GM12801 (cell line): ENCODE results near the gene CDK14.

Experiments used
- TF ChIP-seq, protein P1 (sequence below): IDR thresholded peaks from one replicate; pipeline ENCODE4 v1.5.1; 2011; ENCODE audit warnings: control low read depth; ENCODE audit not compliant: insufficient read length; ENCODE audit errors: extremely low read depth

CDK14 gene

DNA sequence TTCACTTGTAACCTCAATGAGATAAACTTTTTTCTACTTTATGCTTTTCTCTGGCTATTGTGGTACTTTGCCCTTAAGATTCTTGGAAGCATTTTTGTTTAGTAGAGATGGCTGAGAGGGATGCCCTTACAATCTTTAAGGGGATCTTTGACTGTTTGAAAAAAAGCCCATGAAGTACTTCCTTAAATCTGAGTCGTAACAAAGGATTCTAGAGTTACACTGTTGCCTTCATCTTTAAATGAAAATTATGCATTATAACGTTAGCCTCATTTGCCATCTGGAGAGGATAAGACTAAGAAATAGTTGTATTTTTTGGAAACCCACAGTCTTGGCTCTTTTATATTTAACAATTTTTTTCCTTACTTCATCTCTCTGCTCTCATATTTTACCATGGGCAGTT, 630.3 kb downstream of the CDK14 start:
- TF ChIP-seq, protein P1, sequence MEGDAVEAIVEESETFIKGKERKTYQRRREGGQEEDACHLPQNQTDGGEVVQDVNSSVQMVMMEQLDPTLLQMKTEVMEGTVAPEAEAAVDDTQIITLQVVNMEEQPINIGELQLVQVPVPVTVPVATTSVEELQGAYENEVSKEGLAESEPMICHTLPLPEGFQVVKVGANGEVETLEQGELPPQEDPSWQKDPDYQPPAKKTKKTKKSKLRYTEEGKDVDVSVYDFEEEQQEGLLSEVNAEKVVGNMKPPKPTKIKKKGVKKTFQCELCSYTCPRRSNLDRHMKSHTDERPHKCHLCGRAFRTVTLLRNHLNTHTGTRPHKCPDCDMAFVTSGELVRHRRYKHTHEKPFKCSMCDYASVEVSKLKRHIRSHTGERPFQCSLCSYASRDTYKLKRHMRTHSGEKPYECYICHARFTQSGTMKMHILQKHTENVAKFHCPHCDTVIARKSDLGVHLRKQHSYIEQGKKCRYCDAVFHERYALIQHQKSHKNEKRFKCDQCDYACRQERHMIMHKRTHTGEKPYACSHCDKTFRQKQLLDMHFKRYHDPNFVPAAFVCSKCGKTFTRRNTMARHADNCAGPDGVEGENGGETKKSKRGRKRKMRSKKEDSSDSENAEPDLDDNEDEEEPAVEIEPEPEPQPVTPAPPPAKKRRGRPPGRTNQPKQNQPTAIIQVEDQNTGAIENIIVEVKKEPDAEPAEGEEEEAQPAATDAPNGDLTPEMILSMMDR = no peak

DNA sequence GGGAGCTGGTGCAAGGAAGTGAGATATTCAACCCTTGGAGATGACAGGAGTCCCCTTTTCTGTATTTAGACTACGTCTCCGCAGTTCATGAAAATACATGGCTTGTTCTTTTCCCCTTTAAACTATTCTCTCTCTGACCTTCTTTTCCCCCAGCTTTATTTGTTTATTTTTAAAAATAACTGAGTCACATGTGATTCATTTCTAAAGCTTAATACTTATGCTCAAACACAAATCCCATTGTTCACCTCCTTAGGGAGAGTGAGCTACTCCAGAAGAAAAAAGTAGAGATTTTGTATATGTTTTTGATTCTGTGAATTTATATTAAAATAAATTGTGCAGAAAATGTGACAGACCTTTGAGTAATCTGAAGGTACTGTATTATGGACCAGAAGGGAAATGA, 632.2 kb downstream of the CDK14 start:
- TF ChIP-seq, protein P1 = no peak

DNA sequence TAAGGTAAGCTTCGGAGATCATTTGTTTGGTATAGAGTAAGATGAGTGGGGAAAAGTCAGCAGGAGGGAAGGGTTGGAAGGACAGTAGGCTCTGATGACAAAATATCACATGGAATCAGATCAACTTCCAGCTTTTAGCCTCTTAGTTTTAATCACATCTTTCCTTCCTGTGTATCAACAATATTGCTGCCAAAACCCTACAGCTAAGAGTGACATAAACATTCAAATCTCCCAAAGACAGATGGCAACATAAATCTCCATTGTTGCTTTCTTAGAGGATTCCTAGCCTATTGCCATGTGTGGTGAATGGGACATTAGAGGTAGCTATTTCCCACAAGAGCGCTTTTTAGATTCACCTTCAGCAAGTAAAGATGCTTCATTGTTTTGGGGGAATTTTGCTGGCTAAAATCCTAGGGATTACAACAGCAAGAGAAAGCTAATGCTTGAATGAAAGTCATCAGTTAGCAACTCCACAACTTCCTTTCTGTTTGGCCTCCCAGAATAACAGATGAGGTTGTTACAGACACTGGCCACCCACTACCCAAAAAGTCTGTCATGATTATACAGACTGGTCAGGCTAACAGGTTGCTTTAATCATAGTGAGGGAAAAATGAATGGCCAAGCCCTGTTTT, 632.9 kb downstream of the CDK14 start:
- TF ChIP-seq, protein P1 = no peak

DNA sequence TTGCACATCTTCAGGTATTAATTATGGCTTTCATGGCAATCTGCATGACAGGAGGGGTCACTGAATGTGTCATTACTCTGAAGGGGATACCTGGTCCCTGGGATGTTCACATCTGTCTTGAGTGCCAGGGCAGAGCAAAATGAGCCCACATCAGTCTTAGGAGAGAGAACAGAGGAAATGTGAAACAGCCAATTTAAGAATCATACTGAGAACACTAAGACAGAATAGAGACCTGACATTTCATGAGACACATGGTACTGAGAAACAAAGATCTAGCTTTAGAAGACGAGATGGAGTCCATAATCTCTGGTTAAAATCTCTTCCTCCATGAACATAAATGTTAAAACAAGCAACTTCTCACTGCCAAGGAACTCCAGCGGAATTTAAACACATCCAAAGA, 634.0 kb downstream of the CDK14 start:
- TF ChIP-seq, protein P1 = no peak

DNA sequence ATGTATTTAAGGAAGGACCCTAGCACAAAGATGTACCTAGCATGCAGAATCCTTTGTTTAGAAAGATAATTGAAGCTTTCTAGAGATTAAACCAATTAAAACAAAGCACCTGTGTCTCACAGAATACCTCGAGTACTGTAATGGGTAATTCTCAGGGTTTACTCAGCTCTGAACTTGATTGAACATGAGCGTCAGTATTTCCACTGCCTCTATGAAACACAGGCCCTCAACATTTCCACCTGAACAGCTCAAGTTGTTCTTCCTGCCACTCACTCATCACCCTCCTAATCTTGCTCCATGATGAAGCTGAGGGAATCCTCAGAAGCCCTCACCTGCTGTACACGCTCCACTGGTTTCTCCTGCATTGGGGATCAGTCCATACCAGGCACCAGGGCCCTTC, 634.4 kb downstream of the CDK14 start:
- TF ChIP-seq, protein P1 = no peak

DNA sequence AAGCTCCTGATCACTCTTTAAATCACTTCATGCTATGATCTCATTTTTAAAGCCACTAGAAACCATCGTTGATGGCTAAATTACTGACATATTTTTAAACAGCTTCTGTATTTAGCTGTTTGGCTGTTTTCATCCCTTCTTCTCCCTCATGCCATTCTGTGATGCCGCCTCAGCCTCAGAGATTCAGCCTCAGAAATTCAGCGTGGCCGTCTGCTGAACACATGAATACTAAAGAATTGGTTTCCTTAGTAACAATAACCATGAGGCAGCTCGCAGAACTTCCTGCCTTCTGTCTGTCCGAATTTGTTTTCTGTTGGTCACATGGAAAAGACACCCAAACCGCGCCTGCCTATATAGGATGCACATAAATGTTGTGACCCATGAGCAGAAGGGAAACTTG, 637.1 kb downstream of the CDK14 start:
- TF ChIP-seq, protein P1 = no peak

DNA sequence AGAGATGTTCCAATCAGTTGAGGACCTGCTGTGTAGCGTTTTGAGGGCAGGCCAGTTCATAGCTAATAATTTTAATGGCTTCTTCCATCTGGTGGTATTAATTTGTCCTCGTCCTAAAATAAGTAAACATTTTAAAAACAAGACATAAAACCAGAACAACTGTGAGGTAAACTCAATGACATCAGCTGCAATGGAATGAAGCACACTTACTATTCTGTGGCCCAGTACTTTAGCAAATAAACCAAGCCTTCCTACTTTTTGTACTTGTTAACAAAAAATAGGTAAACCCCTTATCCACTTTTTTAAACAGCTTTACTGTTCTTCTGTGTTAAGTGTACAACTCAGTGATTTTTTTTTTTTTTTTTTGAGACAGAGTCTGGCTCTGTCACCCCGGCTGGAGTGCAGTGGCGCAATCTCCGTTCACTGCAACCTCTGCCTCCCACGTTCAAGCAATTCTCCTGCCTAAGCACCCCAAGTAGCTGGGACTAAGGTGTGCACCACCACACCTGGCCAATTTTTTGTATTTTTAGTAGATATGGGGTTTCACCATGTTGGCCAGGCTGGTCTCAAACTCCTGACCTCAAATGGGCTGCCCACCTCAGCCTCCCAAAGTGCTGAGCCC, 639.2 kb downstream of the CDK14 start:
- TF ChIP-seq, protein P1 = no peak
